22Rv1 (cell line): ENCODE data around the gene RHOA.

Experiments used
- H3K27ac ChIP-seq: fragments of 450-650 bp; 2 replicates; pipeline ENCODE4 v1.5.1; 2017
- CTCF ChIP-seq: fragments of 450-650 bp; IDR thresholded peaks from 2 replicates; pipeline ENCODE4 v1.5.1; 2017; ENCODE audit warnings: mild to moderate bottlenecking
- ZFX ChIP-seq: fragments of 450-650 bp; IDR thresholded peaks from 2 replicates; pipeline ENCODE4 v1.6.1; 2017; ENCODE audit warnings: antibody characterized with exemption, borderline replicate concordance

Gene RHOA

GRCh38 chr3:49359623-49360022 is 52.2 kb downstream of the RHOA start:
- H3K27ac ChIP-seq: peak overlapping the region; percentile 97
- TF ChIP-seq CTCF (no peak), ZFX (no peak)

- peak overlapping the region; percentile 97 for H3K27ac ChIP-seq
- no peak for TF ChIP-seq ZFX
- no peak for TF ChIP-seq CTCF
Observed at GRCh38 chr3:49358884-49359225, 52.9 kb downstream of the RHOA start.

DNA sequence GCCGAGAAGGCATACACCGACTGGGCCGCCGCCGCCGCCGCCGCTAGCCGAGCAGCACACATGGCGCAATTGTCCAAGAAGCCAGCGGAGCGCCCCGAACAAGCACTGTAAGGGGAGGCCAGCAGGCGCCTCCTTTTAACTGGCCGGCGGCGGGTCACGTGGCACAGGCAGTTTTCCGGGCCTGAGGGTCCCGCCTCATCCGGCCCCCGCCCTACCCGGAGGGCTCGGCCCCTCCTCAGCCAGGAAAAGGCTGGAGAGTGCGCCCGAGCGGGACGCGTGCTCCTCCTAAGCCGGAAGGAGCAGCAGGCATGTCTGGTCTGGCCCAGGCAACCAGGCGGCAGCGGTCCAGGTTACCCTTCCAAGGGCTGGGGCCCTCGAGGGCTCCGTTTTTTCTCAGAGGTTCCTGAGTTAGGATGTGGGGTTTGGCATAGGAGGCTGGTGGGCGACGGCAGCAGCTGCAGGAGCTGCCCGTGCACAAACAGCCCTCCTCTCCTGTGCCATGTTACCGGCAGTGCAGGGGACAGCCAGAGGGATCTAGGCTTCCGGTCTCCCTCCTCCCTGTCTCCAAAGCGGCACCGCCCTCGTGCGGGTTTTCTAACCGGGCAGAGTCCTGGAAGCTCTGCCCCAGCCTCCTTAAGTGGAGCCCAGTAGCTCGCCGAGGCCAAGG is 53.4 kb downstream of the RHOA start, which contains the start of gene GPX1:
GPX1 (minus strand) TSS at position 137 of the 667 bp plus-strand sequence; CDS start at position 62, 75 bp downstream.
- peak within 1 kb of the TSS; percentile 97 for H3K27ac ChIP-seq
- TF ChIP-seq ZFX: no peak
- TF ChIP-seq CTCF: no peak

DNA sequence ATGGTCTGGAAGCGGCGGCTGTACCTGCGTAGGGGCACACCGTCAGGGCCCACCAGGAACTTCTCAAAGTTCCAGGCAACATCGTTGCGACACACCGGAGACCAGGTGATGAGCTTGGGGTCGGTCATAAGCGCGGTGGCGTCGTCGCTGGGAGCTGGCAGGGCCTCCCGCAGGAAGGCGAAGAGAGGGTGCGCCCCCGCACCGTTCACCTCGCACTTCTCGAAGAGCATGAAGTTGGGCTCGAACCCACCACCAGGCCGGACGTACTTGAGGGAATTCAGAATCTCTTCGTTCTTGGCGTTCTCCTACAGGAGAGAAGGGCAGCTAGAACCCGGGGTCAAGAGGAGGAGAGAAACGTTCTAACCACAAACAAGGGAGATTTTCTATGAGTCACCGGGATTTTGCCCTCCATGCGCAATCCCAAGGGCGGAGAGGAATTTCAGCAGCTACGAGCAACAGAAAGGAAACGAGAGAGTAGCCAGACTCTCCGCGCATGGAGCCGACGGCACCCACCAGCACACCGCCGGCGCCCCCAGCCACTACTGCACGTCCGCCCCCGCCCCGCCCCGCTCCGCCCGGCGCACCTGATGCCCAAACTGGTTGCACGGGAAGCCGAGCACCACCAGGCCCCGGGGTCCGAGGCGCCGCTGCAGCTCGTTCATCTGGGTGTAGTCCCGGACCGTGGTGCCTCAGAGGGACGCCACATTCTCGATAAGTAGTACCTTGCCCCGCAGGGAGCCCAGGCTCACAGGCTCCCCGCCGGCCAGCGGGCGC is 54.1 kb downstream of the RHOA start:
- peak overlapping the region; percentile 97 for H3K27ac ChIP-seq

GRCh38 chr3:49357095-49357442 is 54.7 kb downstream of the RHOA start:
- peak overlapping the region; percentile 97 for H3K27ac ChIP-seq

DNA sequence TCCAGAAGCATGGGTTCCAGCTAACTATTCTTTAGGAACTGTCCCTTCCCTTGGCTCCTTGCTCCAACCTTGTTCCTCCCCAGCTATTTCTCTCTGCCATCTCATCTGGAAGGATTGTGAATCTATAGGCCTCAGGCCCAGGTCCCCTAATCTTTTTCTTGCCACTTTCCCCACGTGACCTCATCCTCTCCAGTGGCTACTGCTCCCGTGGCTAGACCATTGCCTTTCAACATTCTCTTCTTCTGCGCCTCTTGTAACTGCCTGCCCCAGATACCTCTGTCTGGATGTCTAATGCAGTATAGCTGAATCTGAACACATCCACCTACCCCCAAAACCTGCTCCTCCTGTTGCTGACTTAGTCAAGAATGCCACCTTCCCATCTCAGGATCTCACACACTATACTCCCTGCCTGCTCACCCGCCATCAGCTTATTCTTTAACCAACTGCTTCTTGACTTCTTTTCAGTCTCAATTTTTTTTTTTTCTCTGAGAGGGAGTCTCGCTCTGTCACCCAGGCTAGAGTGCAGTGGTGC is 58.8 kb downstream of the RHOA start:
- no peak for TF ChIP-seq CTCF
- TF ChIP-seq ZFX: no peak
- no peak overlapping the region for H3K27ac ChIP-seq

- TF ChIP-seq ZFX (no peak), CTCF (no peak)
- no peak overlapping the region for H3K27ac ChIP-seq
Observed at GRCh38 chr3:49352281-49352680, 59.5 kb downstream of the RHOA start.

DNA sequence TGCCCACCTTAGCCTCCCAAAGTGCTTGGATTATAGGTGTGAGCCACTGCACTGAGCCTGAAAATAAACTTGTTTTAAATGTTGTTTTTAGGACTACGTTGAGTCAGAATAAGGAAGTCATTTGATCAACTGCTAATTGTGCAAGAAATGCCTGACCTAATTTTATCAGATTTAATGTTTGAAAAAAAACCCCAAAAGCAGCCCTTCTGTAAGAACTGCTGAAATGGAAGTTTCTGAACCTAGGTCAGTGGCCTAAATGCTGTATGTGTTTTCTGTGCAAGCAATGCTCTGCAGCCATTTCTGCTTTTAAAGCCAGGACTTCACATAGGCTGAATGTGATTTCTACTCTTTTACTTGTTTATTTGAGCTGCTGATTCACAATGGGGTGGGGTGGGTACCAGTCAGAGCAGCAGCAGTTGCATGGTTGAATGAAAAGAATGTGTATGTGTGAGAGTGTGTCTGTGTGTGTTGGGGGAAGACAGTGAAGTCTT is 60.2 kb downstream of the RHOA start:
- H3K27ac ChIP-seq: no peak overlapping the region
- TF ChIP-seq ZFX (no peak), CTCF (no peak)
